ENCODE results near the gene RAX2. TPM values are rescaled to one million over a fixed set of nuclear protein-coding genes. Genes with fewer than 3 reads are reported as not detected.

RAX2 gene
- total and polyA plus RNA-seq, 2 donors from 2014 or later, result not detected

DNA sequence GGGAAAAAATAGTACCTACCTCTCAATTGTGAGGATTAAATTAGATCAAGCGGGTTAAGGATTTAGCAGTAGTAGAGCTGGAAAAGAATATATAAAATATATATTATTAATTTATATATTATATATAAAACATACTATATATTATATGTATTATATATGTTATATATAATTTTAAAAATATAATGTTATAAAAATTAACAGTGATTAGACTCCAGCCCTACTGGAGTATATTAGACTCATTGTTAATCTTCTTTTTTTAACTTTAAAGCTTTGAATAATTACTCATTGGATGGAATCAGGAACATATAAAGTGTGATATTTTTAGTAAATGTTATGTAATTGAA, 9.9 kb downstream of the RAX2 start:
- FAIRE-seq, result no peak
- H3K9me3 ChIP-seq (ENCODE audit: control insufficient read depth in 2 of 3, insufficient read depth in 1 of 3, low read length in 3 of 3), result no peaks in the 10 kb centered on the region
- intact Hi-C loops (cut with DNase I), result no loop called here
- no peaks in the 10 kb centered on the region for H3K27me3 ChIP-seq (ENCODE audit: control insufficient read depth, insufficient read depth, low read length)
- DNase-seq, result no peak
- TF ChIP-seq, protein P1, sequence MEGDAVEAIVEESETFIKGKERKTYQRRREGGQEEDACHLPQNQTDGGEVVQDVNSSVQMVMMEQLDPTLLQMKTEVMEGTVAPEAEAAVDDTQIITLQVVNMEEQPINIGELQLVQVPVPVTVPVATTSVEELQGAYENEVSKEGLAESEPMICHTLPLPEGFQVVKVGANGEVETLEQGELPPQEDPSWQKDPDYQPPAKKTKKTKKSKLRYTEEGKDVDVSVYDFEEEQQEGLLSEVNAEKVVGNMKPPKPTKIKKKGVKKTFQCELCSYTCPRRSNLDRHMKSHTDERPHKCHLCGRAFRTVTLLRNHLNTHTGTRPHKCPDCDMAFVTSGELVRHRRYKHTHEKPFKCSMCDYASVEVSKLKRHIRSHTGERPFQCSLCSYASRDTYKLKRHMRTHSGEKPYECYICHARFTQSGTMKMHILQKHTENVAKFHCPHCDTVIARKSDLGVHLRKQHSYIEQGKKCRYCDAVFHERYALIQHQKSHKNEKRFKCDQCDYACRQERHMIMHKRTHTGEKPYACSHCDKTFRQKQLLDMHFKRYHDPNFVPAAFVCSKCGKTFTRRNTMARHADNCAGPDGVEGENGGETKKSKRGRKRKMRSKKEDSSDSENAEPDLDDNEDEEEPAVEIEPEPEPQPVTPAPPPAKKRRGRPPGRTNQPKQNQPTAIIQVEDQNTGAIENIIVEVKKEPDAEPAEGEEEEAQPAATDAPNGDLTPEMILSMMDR (IDR thresholded peaks at IDR 0.05; ENCODE audit: borderline replicate concordance, extremely low read depth, insufficient read depth), result no peak
- peak overlapping the region; percentile 90 to 96 (median 92) for H3K4me3 ChIP-seq (ENCODE audit: low read length in 3 of 3)
- peak overlapping the region in 1 of 3 donors; percentile 95 for H3K9ac ChIP-seq (ENCODE audit: low read length in 3 of 3)
- H3K36me3 ChIP-seq (ENCODE audit: control insufficient read depth in 2 of 3, insufficient read depth in 3 of 3, low read length in 3 of 3), result peaks cover 0 to 9% (median 2%) of the 10 kb centered on the region in 3 donors
- peaks cover 0 to 18% (median 3%) of the 10 kb centered on the region in 3 donors for H3K4me1 ChIP-seq (ENCODE audit: control insufficient read depth in 2 of 3, insufficient read depth in 2 of 3, low read depth in 1 of 3, low read length in 3 of 3)
- peak overlapping the region; percentile 99 for H3K27ac ChIP-seq (ENCODE audit: low read depth in 2 of 2, low read length in 2 of 2)

DNA sequence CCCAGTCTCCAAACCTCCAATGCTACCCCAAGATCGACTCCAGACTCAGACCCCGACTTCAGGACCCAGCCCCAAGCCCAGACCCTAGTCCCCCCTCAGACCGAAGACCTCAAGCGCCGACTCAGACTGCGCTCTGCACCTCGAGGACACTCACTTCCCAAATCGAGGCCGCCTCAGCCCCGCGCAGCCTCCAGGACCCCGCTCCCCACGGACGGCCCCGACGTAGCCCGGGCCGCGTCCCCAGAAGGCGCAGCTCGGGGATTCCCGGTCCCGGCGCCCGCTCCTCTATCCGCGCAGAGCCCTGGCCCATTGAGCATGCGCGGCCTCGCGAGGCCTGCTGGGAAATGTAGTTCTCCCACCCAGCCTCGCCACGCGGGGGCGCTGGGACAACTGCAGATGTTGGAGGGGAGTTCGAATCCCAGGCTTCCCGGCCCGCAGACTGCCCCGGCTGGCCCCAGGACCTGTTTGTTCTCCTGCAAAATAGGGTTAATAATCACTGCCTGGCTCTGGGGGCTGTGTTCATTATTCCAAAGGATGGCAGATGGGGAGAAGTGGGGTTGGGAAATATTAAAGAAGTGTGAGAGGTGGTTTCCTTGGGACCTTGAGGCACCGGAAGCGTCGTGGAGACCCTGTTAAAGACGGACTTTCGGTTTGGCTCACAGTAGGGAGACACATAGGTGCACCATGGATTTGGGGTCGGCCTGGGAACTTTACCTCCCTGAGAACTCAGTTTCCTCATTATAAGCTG, 10.5 kb downstream of the RAX2 start, which contains the start of gene APBA3:
TSS of gene APBA3 (minus strand) at position 311 of the 748 bp plus-strand sequence. CDS start 1,428 bp downstream, outside the sequence.
- peaks cover 0 to 12% (median 0%) of the 10 kb centered on the region in 3 donors for H3K36me3 ChIP-seq (ENCODE audit: control insufficient read depth in 2 of 3, insufficient read depth in 3 of 3, low read length in 3 of 3)
- peak within 1 kb of the TSS; percentile 79 to 98 (median 94) for H3K9ac ChIP-seq (ENCODE audit: low read length in 3 of 3)
- peak within 1 kb of the TSS; percentile 92 to 96 (median 93) for H3K4me3 ChIP-seq (ENCODE audit: low read length in 3 of 3)
- TF ChIP-seq, protein P1 (IDR thresholded peaks at IDR 0.05; ENCODE audit: borderline replicate concordance, extremely low read depth, insufficient read depth), result peak; percentile 76
- no peaks in the 10 kb centered on the region for H3K27me3 ChIP-seq (ENCODE audit: control insufficient read depth, insufficient read depth, low read length)
- no peaks in the 10 kb centered on the region for H3K9me3 ChIP-seq (ENCODE audit: control insufficient read depth in 2 of 3, insufficient read depth in 1 of 3, low read length in 3 of 3)
- peak within 1 kb of the TSS; percentile 99 for H3K27ac ChIP-seq (ENCODE audit: low read depth in 2 of 2, low read length in 2 of 2)
- DNase-seq, result peak; percentile 92 to 97 (median 95)
- intact Hi-C loops (cut with DNase I), result no loop called here
- peaks cover 0 to 18% (median 3%) of the 10 kb centered on the region in 3 donors for H3K4me1 ChIP-seq (ENCODE audit: control insufficient read depth in 2 of 3, insufficient read depth in 2 of 3, low read depth in 1 of 3, low read length in 3 of 3)
- FAIRE-seq, result no peak

DNA sequence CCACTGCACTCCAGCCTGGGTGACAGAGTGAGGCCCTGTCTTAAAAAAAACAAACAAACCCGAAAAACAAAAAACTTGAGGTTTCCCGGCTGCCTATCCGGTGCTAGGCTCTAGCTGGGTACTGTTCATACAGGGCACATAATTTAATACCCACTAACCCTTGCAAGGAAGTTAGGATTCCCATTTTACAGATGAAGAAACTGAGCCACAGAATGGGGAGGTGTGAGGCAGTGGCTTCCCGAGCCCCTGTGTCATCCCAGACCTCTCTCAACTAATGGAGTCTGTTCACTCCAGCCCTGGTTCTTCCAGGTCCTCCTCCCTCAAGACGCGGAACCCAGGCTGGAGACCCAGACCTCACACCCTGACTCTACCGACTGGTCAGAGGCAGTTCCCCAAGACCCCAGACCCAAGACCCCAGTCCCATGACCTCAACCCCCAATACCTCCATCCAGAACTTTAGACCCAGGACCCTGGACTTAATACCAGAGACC, 11.1 kb downstream of the RAX2 start:
- H3K9ac ChIP-seq (ENCODE audit: low read length in 3 of 3), result peak overlapping the region; percentile 58 to 98 (median 94)
- intact Hi-C loops (cut with DNase I), result no loop called here
- H3K27ac ChIP-seq (ENCODE audit: low read depth in 2 of 2, low read length in 2 of 2), result peak overlapping the region in 1 of 2 donors; percentile 72
- DNase-seq, result peak in 1 of 5 donors; percentile 21
- no peaks in the 10 kb centered on the region for H3K9me3 ChIP-seq (ENCODE audit: control insufficient read depth in 2 of 3, insufficient read depth in 1 of 3, low read length in 3 of 3)
- FAIRE-seq, result no peak
- H3K4me1 ChIP-seq (ENCODE audit: control insufficient read depth in 2 of 3, insufficient read depth in 2 of 3, low read depth in 1 of 3, low read length in 3 of 3), result peaks cover 0 to 18% (median 3%) of the 10 kb centered on the region in 3 donors
- H3K36me3 ChIP-seq (ENCODE audit: control insufficient read depth in 2 of 3, insufficient read depth in 3 of 3, low read length in 3 of 3), result peaks cover 0 to 8% (median 0%) of the 10 kb centered on the region in 3 donors
- TF ChIP-seq, protein P1 (IDR thresholded peaks at IDR 0.05; ENCODE audit: borderline replicate concordance, extremely low read depth, insufficient read depth), result no peak
- no peaks in the 10 kb centered on the region for H3K27me3 ChIP-seq (ENCODE audit: control insufficient read depth, insufficient read depth, low read length)
- H3K4me3 ChIP-seq (ENCODE audit: low read length in 3 of 3), result peak overlapping the region; percentile 75 to 95 (median 93)
